AG04450 (cell line): Measurements from ENCODE around the gene MOBP. TPM values are rescaled to one million over a fixed set of nuclear protein-coding genes. Genes with fewer than 3 reads are reported as not detected.

ENCODE experiments used
- CTCF ChIA-PET: fragments of 300-600, 350-600 bp; formaldehyde crosslinking; extraction: SDS; loops from one replicate; lab custom pipeline; 2022; ENCODE audit warnings: antibody characterized with exemption, inconsistent platforms; lab: Charles Lee
- POLR2A ChIA-PET: fragments of 350-600 bp; formaldehyde crosslinking; extraction: SDS; loops from one replicate; lab custom pipeline; 2021; ENCODE audit warnings: antibody characterized with exemption, inconsistent platforms; lab: Yijun Ruan, JAX
- DNase-seq: peaks from one replicate; pipeline ENCODE4 v3.0.0-alpha.2; 2011; ENCODE audit warnings: low read depth, low spot score
- H3K27ac ChIP-seq: one replicate; pipeline ENCODE4 v1.5.1; 2012; ENCODE audit warnings: low read depth, low read length, control low read depth
- H3K27me3 ChIP-seq: one replicate; pipeline ENCODE4 v1.6.0; 2012; ENCODE audit warnings: low read length; ENCODE audit not compliant: control insufficient read depth, insufficient read depth
- H3K4me3 ChIP-seq: 2 replicates; pipeline ENCODE4 v1.5.1; 2011; ENCODE audit warnings: mild to moderate bottlenecking, low read depth, low read length, control low read depth
- H3K9me3 ChIP-seq: 2 replicates; pipeline ENCODE4 v1.5.1; 2012; ENCODE audit warnings: low read length; ENCODE audit not compliant: control insufficient read depth, insufficient read depth
- polyA plus RNA-seq: library from polyadenylated mRNA; depleted of rRNA; stranded (reverse); fragments of >200 nt; gene quantifications from 2 replicates; pipeline ENCODE4 v1.2.3, GENCODE V29; 2011
- TF ChIP-seq, protein P1 (sequence below): IDR thresholded peaks from 2 replicates; pipeline ENCODE4 v1.5.1; 2011; ENCODE audit warnings: low read depth, low read length, control low read depth, inconsistent platforms

The MOBP gene
- polyA plus RNA-seq, 1 experiment = not detected

GRCh38 chr3:39497753-39498152 lies 30.3 kb downstream of the MOBP start:
- no peak overlapping the region for H3K4me3 ChIP-seq
- no peaks in the 10 kb centered on the region; the same call in 1 of the 2 replicates for H3K9me3 ChIP-seq
- H3K27ac ChIP-seq = no peak overlapping the region
- CTCF ChIA-PET = interaction anchor here (1.1 to 5.0 kb wide), 7 partner anchors 20 to 85 kb away, joined by 3 to 93 read pairs (median 5); no protein-coding TSS in a partner anchor
- H3K27me3 ChIP-seq = peaks cover 16% of the 10 kb centered on the region
- TF ChIP-seq, protein P1, sequence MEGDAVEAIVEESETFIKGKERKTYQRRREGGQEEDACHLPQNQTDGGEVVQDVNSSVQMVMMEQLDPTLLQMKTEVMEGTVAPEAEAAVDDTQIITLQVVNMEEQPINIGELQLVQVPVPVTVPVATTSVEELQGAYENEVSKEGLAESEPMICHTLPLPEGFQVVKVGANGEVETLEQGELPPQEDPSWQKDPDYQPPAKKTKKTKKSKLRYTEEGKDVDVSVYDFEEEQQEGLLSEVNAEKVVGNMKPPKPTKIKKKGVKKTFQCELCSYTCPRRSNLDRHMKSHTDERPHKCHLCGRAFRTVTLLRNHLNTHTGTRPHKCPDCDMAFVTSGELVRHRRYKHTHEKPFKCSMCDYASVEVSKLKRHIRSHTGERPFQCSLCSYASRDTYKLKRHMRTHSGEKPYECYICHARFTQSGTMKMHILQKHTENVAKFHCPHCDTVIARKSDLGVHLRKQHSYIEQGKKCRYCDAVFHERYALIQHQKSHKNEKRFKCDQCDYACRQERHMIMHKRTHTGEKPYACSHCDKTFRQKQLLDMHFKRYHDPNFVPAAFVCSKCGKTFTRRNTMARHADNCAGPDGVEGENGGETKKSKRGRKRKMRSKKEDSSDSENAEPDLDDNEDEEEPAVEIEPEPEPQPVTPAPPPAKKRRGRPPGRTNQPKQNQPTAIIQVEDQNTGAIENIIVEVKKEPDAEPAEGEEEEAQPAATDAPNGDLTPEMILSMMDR = no peak
- DNase-seq = no peak
- POLR2A ChIA-PET = no interaction called here

- no peak for DNase-seq
- Histone ChIP-seq H3K27ac (no peak overlapping the region), H3K4me3 (no peak overlapping the region), H3K27me3 (peaks cover 20% of the 10 kb centered on the region), H3K9me3 (no peaks in the 10 kb centered on the region; the same call in 1 of the 2 replicates)
- ChIA-PET POLR2A (no interaction called here), CTCF (interaction anchor here (0.5 to 5.0 kb wide), 12 partner anchors 10 to 682 kb away, joined by 3 to 93 read pairs (median 5); no protein-coding TSS in a partner anchor)
- TF ChIP-seq, protein P1 = no peak
Measured at GRCh38 chr3:39499651-39500273, 32.3 kb downstream of the MOBP start.

DNA sequence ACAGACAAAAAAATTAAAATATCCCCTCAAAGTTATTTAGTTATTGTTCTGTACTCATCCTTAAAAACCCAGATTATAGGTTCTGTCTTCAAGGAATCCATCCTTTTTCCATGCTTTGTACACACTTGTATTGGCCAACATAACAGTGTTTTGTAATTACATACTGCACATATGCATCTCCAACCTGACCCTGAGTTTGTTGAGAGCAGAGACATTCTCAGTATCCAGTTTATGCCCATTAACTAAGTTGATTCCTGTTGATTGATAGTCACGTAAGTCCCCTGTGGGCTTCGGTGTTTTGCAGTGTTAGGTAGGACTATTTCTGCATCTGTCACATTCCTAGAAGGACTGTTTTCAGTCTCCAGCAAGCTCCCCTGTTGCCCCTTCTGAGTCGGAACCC lies 33.6 kb downstream of the MOBP start:
- no peaks in the 10 kb centered on the region; the same call in 1 of the 2 replicates for H3K9me3 ChIP-seq
- TF ChIP-seq, protein P1 = no peak
- no peak for DNase-seq
- H3K27me3 ChIP-seq = peaks cover 20% of the 10 kb centered on the region
- POLR2A ChIA-PET = no interaction called here
- CTCF ChIA-PET = interaction anchor here (0.6 to 5.0 kb wide), 5 partner anchors 14 to 681 kb away, joined by 3 to 93 read pairs (median 5); no protein-coding TSS in a partner anchor
- no peak overlapping the region for H3K4me3 ChIP-seq
- no peak overlapping the region for H3K27ac ChIP-seq

DNA sequence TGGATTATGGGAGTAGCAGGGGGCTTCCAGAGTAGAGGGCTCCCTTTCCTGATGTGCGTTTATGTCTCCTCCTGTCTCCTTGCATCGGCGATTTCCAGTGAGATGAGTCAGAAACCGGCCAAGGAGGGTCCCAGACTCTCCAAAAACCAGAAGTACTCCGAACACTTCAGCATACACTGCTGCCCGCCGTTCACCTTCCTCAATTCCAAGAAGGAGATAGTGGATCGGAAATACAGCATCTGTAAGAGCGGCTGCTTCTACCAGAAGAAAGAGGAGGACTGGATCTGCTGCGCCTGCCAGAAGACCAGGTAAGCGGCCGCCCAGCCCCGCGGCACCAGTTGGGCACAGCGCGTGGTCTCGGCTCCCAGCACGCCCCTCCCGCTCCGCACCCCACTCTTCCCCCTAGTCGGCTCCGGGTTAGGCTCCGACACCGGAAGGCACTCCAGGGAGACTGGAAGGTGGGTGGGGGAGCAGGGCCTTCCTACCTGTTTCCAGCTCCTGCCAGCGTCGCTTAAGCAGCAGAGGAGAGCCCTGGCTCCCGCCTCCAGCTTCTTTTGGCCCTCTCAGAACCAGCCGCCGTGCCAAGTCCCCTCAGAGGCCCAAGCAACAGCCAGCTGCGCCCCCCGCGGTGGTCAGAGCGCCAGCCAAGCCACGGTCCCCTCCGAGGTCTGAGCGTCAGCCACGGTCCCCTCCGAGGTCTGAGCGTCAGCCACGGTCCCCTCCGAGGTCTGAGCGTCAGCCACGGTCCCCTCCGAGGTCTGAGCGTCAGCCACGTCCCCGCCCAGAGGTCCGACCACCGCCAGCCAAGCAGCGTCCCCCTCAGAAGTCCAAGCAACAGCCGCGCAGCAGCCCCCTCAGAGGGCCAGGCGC lies 34.7 kb downstream of the MOBP start:
- Histone ChIP-seq H3K4me3 (no peak overlapping the region), H3K9me3 (no peaks in the 10 kb centered on the region; the same call in 1 of the 2 replicates), H3K27ac (no peak overlapping the region), H3K27me3 (peaks cover 20% of the 10 kb centered on the region)
- no peak for DNase-seq
- TF ChIP-seq, protein P1 = no peak
- ChIA-PET CTCF (interaction anchor here (0.5 to 1.1 kb wide), 2 partner anchors 85 to 728 kb away, joined by 3 read pairs; no protein-coding TSS in a partner anchor), POLR2A (no interaction called here)
